ENCODE data around the gene N4BP2.
A peak's percentile ranks its signal among the peaks of the same experiment; 100 is the strongest.
"Not testable (repeated sequence)": the region's sequence is repeated elsewhere in the genome, so short reads cannot be mapped to it uniquely, and the experiment has no call there.

The N4BP2 gene

GRCh38 chr4:40087799-40088366, 31.2 kb downstream of the N4BP2 start:
- DNase-seq (ENCODE audit: low spot score), result no peak

- DNase-seq (ENCODE audit: low spot score), result not testable (repeated sequence)
These were observed 36.8 kb downstream of the N4BP2 start for GRCh38 chr4:40093400-40093799.

- DNase-seq (ENCODE audit: low spot score), result no peak
These were observed 42.4 kb downstream of the N4BP2 start for GRCh38 chr4:40099010-40099409.

GRCh38 chr4:40107150-40107549, 50.5 kb downstream of the N4BP2 start:
- DNase-seq (ENCODE audit: low spot score), result not testable (repeated sequence)

- DNase-seq (ENCODE audit: low spot score), result no peak
These were observed 55.6 kb downstream of the N4BP2 start for GRCh38 chr4:40112027-40112792.

- DNase-seq (ENCODE audit: low spot score), result no peak
These were observed 57.6 kb downstream of the N4BP2 start for GRCh38 chr4:40114206-40114605.

GRCh38 chr4:40118861-40119260, 62.2 kb downstream of the N4BP2 start:
- DNase-seq (ENCODE audit: low spot score), result no peak

- no peak for DNase-seq (ENCODE audit: low spot score)
These were observed 62.7 kb downstream of the N4BP2 start for GRCh38 chr4:40119344-40119743.

GRCh38 chr4:40121515-40121914, 64.9 kb downstream of the N4BP2 start:
- DNase-seq (ENCODE audit: low spot score), result no peak

GRCh38 chr4:40122941-40123340, 66.3 kb downstream of the N4BP2 start:
- DNase-seq (ENCODE audit: low spot score), result no peak

- no peak for DNase-seq (ENCODE audit: low spot score)
These were observed 68.0 kb downstream of the N4BP2 start for GRCh38 chr4:40124690-40125089.

- DNase-seq (ENCODE audit: low spot score), result no peak
These were observed 73.9 kb downstream of the N4BP2 start for GRCh38 chr4:40130401-40131036.

- no peak for DNase-seq (ENCODE audit: low spot score)
These were observed 76.2 kb downstream of the N4BP2 start for GRCh38 chr4:40132816-40133215.

GRCh38 chr4:40134206-40134917, 77.7 kb downstream of the N4BP2 start:
- no peak for DNase-seq (ENCODE audit: low spot score)

- DNase-seq (ENCODE audit: low spot score), result not testable (repeated sequence)
These were observed 79.6 kb downstream of the N4BP2 start for GRCh38 chr4:40136202-40136601.

- no peak for DNase-seq (ENCODE audit: low spot score)
These were observed 83.5 kb downstream of the N4BP2 start for GRCh38 chr4:40140196-40140595.

GRCh38 chr4:40140597-40140996, 83.9 kb downstream of the N4BP2 start:
- not testable (repeated sequence) for DNase-seq (ENCODE audit: low spot score)

GRCh38 chr4:40143926-40144508, 87.4 kb downstream of the N4BP2 start:
- no peak for DNase-seq (ENCODE audit: low spot score)

GRCh38 chr4:40144716-40145115, 88.1 kb downstream of the N4BP2 start:
- DNase-seq (ENCODE audit: low spot score), result no peak

GRCh38 chr4:40147490-40147889, 90.8 kb downstream of the N4BP2 start:
- DNase-seq (ENCODE audit: low spot score), result not testable (repeated sequence)

GRCh38 chr4:40149960-40150385, 93.3 kb downstream of the N4BP2 start:
- peak; percentile 59 for DNase-seq (ENCODE audit: low spot score)

GRCh38 chr4:40150932-40151331, 94.3 kb downstream of the N4BP2 start:
- no peak for DNase-seq (ENCODE audit: low spot score)
